GM21526 (cell line): ENCODE results near the gene PRR12.
"Not testable (repeated sequence)": the region's sequence is repeated elsewhere in the genome, so short reads cannot be mapped to it uniquely, and the experiment has no call there.

Experiments used
- ATAC-seq: cut with Tn5 transposase; IDR thresholded peaks from one replicate; pipeline ENCODE4 v1.9.1; 2021; ENCODE audit warnings: moderate library complexity; ENCODE audit not compliant: unreplicated experiment, low FRiP score

PRR12 gene

DNA sequence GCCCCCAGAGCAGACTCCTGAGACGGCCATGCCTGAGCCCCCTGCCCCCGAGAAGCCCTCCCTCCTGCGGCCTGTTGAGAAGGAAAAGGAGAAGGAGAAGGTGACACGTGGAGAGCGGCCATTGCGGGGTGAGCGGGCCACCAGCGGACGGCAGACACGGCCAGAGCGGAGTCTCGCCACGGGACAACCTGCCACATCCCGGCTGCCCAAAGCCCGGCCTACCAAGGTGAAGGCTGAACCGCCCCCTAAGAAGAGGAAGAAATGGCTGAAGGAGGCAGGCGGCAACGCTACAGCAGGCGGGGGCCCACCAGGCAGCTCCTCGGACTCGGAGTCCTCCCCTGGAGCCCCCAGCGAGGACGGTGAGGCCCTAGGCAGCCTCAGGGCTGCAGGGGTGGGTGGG is 24.9 kb downstream of the PRR12 start:
- ATAC-seq, result no peak

DNA sequence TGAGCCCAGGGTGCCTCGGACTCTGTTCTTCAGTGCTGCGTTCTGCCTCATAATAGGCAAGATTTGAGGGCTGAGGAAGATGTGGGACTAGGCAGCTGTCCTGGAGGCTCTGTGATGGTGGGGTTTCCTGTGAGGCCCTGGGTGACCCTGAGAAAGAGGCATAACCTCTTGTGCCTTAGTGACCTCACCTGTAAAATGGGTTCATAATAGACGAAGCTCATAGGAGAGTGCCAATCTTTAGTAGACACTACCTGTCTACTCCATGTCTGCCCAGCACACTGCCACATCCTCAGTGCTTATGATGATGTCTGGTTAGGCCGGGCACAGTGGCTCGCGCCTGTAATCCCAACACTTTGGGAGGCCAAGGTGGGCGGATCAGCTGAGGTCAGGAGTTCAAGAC is 25.6 kb downstream of the PRR12 start:
- ATAC-seq, result no peak

DNA sequence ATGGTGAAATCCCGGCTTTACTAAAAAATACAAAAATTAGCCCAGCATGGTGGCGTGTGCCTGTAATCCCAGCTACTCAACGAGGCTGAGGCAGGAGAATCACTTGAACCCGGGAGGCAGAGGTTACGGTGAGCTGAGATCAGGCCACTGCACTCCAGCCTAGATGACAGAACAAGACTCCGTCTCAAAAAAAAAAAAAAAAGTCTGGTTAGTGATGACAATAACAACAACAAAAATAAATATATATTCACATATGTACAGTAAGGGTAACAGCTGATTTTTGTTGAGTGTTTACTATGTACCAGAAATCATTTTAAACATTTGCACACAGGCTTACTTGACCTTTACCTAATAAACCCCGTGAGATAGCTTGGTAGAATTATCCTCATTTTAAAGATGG is 26.0 kb downstream of the PRR12 start:
- no peak for ATAC-seq

DNA sequence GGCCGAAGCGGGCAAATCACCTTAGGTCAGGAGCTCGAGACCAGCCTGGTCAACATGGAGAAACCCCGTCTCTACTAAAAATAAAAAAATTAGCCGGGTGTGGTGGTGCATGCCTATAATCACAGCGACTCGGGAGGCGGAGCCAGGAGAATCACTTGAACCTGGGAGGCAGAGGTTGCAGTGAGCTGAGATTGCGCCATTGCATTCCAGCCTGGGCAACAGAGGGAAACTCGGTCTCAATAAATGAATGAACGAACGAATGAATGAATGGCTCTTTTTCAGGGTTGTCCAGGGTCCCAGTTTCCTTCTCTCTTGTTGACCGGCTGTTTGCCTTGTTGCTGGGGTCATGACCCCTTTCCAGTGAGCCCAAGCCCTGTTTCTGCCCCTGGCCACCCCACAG is 26.9 kb downstream of the PRR12 start:
- ATAC-seq, result not testable (repeated sequence)

DNA sequence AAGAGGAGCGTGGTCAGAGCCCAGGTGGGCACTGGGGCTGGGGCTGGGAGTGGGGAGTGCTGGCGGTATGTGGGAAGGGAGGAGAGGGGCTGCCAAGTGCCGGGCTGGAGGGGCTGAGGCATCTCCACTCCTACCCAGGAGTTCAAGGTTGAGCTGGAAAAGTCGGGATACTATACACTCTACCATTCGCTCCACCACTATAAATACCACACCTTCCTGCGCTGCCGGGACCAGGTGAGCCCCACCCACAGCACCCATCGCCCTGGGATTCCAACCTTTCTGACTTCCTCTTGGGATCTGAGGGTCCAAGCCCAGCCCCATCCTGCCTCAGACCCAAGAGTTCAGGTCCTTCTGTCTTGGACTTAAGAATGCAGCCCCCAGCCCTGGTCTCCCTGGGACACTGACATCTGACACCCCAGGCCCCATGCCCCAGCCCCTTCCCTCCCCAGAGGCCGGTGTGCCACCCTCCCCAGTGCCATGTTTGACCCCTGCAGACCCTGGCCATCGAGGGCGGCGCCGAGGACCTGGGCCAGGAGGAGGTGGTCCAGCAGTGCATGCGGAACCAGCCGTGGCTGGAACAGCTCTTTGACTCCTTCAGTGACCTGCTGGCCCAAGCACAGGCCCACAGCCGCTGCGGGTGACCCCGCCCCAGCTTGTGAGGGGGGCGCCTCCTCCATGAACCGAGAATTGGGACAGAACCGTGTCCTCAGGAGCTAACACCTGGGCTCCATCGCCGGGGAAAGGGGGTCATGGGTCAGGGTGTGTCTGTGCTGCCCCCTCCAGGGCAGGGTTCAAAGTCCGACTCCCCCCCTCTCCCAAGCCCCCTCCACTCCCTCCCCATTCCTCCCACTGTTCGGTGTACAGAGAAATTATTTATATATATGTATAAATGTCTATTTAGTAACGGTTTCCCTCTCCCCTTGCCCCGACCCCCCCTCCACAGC is 34.3 kb downstream of the PRR12 start:
- ATAC-seq, result no peak

DNA sequence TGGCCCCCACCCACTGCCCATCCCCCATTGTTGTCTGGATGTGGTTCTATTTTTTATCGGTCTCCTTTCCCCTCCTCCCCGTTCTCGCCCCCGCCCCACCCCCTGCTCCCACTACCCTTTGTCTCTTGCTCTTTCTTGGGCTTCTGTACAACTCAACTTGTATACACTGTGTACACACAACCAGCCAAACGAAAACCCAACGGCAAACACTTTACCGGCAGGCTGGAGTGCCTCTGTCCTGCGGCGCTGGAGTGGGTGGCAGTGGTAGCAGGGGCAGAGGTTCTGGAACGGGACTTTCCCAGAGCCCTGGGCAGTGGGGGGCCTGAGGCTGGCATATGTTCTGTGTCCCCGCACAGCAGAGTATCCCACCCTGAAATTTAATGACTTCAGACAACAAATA is 35.2 kb downstream of the PRR12 start:
- no peak for ATAC-seq

DNA sequence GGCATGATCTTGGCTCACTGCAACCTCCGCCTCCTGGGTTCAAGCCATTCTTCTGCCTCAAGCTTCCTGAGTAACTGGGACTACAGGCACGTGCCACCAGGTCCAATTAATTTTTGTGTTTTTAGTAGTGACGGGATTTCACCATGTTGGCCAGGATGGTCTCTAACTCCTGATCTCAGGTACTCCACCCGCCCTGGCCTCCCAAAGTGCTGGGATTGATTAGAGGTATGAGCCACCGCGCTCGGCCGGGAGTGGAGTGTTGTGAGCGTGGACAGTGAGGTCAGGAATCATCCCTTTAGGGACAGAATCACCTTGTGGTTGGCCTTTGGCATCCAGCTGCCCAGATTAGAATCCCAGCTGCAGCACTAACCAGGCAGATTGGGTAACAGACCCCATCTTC is 38.7 kb downstream of the PRR12 start:
- ATAC-seq, result no peak

DNA sequence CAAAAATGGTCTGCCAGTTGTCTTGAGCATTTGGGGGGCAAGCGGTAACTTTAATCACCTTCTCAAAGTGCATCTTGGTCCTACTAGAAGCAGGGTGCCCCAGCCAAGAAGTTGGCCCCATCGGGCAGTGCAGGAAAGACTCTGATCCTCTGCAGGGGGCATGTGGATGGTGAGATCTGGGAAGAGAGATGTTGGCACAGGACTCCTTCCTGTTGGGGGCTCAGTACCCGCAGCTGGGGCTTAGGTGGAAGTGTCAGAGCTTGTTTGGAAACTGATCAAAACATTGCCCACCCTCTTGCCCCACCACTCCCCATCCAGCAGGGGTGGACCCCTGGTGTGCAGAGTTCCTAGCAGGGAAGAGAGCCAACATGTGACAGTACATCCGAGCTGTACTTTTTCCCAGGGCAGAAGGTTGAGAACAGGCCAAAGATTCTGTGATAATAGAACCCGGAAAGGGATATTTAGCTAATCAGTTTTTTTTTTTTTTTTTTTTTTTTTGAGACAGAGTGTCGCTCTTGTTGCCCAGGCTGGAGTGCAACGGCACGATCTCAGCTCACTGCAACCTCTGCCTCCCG is 40.1 kb downstream of the PRR12 start:
- ATAC-seq, result no peak

DNA sequence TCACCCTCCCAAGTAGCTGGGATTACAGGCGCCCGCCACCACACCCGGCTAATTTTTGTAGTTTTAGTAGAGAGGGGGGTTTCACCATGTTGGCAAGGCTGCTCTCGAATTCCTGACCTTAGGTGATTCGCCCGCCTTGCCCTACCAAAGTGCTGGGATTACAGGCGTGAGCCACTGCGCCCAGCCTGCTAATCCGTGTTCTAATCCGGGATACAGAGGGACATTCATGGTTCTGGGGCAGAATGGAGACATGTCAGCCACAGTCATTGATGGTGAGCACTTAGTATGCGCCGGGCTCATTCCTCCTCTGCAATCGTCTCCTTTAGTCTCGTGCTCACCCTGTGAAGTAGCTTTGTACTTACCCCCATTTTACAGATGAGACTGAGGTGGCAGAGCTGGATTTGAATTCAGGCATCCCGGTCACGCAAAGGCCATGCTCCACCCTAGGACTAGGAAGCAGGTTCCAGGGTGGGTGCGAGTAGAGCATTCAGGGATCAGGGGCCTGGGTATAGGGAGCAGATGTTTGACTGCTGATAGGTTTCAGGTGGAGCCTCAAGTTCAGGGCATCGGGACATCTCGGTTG is 40.7 kb downstream of the PRR12 start:
- ATAC-seq, result no peak

DNA sequence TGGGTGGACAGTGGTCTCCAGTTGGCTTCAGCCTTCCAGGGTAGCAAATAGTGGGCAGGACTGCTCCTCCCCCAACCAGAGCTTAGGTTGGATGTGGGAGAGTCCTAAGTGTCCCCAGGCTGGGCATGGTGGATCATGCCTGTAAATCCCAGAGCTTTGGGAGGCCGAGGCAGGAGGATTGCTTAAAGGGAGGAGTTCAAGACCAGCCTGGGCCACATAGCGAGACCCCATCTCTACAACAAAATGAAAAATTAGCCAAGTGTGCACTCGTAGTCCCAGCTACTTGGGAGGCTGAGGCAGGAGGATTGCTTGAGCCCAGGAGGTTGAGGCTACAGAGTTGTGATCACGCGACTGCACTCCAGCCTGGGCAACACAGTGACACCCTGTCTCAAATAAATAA is 41.6 kb downstream of the PRR12 start:
- ATAC-seq, result no peak

DNA sequence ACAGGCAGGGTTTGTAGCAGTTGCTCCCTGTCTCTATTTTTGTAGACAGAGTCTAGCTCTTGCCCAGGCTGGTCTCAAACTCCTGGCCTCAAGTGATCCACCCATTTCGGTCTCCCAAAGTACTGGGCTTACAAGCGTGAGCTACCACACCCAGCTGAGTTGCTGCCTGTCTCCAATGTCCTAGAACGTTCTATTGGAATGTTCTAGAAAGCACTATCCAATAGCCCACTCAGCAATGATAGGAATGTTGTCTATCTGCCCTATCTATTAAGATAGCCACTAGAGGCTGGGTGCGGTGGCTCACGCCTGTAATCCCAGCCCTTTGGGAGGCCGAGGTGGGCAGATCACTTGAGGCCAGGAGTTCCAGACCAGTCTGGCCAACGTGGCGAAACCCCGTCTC is 42.3 kb downstream of the PRR12 start:
- ATAC-seq, result not testable (repeated sequence)

DNA sequence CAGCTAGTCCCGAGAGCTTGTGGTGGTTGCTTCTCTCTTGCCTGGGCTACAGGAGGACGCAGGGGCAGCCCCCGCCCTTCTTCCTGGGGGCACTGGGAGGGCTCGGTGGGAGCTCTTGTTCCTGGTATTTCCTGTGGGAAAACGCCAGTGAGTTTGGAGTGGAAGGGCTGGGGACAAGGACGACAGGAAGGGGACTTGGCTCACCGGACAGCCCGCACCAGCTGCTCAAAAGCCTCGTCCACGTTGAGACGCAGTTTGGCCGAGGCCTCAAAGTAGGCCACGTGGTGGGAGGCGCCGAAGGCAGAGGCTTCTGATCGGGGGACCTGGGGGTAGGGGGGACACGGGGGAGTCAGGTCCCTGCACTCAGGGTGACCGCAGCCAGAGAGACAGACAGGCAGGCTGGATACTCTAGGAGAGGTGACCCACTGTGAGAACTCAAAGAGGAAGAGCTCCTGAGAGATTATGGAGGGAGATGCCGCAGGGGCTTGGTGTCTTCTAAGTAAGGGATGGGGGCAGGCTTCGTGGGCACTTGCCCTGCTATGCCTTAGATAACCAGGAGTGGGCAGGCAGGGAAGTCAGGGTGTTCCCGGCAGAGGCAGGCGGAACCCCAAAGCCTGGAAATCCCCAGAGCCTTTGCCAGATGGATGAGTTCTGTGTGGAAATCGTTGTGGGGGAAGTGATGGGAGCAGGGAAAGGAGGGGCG is 44.7 kb downstream of the PRR12 start:
- ATAC-seq, result no peak

DNA sequence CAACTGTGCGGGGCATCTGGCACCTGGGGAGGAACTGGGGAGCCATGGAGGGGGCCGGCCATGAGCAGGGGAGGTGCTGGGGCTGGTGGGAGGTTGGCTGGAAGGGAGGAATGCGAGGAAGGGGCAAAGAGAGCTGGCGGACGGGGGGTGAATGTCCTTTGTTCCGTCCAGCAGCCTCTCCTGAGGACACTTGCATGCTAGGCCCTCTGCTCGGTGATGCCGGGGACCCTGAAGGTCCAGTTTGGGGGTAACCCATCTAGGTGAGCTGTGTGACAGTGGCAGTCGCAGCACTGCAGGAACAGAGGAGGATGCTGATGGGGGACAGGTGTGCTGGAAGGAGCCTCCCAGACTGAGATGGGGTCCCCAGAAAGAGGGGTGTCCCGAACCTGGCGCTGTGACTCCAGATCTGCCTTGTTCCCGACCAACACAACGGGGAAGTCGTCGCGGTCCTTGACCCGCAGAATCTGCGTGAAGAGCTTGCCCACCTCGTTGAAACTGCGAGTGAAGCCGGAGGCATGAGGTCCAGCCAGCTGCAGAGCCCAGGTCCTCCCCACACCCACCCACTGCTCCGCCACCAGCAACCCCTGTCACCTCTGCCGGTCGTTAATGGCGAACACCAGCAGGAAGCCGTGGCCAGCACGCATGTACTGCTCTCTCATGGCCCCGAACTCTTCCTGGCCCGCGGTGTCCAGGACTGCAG is 45.4 kb downstream of the PRR12 start:
- no peak for ATAC-seq

DNA sequence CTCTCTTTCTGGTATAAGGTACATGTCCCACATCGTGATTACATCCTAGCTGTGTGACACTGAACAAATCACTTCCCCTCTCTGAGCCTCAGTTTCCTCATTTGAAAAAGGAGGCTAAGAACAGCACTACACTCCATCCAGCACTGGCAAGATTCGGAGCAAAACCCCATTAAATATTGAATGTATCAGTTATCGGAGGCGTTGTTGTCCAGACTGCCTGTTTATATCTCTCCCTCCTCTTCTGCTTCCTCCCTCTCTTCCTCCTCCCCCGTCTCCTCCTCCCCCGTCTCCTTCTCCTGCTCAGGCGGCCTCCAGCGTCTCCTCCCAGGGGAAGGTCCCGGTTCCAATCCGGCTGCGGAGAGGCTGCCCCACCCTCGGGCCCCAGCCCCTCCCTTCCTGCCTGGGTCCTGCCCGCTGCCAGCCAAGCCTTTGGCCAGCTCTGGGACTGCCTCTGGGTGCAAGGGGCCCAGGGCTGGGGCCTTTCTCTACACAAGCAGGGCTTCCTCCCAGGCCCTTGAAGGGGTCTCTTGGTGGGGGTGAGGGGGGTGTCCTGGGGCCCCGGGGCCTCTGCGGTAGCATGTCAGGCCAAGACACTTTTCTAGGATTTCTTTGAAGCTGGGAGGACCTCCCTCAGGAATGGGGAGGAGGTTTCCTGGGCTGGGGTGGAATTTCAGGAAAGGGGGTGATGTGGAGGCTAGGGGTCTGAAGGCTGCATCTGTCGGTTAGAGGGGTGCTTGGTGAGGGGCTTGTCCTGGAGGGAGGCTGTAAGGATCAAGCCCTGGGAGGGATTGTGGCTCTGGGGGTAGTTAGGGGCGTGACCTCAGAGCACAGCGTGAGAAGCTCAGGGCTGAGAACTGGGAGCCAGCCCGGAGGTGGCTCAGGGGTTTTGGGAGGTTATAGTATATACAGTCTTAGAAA is 47.1 kb downstream of the PRR12 start:
- ATAC-seq, result no peak

DNA sequence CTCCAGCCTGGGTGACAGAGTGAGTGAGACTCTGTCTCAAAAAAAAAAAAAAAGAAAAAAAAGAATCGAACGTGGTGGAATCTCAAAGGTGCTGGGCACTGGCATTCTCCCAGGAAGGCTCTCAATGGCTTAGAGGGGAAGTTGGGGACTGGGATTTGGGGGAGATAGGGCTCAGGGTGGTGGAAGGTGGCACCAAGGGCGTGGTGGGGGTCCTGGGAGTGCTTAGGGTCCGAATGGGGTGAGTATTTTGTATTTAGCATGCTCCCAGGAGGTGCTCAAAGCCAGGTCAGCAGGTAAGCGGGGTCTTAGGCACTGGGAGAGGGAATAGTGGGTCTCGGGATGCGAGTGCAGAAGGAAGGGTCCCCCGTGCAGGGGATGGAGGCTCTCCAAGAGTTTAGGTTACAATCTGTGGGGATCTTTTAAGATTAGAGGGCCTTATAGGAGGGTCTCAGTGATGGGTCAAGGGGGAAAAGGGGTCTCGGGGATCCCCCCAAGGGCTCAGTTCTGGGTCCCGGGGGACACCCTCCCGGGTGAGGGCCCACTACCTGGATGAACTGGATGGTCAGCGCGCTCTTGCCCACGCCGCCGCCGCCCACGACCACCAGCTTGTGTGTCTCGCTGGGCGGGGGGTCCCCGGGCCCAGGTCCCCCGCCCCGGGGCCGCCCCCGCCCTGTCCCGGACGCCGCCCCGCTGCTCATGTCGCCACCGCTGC is 48.6 kb downstream of the PRR12 start:
- ATAC-seq, result no peak

DNA sequence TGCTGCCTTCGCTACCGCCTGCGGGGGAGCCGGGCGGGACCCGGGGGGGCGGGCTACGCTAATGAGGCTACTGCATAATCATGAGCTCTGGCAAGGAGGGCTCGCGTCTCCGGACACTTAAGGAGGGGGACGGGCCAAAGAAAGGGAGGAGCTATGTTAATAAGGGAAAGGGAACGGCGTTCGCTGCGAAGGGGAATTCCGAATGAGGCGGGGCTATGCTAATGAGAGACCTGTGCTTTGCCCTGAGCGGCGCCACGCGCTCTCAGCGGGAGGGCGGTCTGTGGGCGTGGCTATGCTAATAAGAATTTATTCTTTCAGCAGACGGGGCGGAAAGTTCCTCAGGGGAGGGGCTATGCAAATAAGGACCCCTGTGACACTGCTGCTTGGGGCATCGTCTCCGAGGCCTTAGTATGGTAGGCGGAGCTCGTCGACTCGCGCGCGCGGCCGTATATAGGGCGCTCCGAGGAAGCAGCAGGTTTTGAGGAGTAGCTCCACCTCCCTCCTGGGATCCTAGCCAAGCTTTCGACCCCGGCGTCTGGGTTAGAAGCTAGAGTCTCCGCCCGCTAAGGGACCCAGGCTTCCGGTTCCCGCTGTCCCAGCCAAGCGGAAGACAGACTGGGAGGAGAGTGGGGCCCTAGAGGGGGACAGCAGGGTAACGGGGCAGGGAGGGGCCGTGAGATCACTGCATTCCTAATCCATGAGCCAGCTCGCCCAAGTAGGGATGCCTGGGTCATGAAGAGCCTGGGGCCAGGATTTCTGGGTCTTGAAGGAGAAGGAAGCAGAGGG is 49.3 kb downstream of the PRR12 start, which contains the start of gene RRAS:
RRAS (minus strand) TSS at position 31 of the 786 bp plus-strand sequence. CDS start 45 bp downstream, outside the sequence.
- ATAC-seq, result peak; percentile 52

DNA sequence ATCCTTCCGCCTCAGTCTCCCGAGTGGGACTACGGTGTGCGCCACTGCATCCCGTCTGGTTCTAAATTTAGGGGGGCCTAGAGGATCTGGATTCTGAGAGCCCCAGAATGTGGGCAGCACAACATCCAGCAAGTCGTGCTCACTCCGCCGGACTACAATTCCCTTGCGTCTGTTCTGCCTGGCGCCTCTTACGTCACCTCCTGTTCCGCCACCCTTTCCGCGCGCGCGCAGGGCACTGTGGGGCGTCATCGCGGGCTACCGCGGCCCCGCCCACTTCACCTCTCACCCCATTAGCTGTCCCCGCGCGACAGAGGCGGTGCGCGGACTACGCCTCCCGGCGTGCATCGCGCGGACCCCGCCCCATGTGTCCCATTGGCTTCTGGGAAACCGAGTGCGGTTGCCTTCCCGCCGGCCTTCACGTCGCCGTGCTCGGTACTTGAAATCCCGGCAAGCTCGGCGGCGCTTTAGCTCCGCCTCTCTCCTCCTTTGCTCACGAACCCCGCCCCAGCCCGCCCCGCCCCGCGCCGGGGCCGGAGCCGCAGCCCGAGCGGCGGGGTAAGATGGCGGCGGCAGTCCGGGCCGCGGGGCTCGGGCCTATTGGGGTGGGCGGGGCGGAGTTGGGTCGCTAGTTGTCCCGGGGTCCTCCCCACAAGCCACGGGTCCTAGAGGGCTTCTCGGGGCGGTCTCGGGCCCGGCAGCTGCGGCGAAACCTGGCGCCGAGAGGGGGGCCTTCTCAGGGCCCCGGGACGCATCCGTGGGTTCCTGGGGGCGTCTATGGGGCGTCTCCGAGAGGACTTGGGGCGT is 50.9 kb downstream of the PRR12 start, which contains the start of gene SCAF1:
SCAF1 (plus strand) TSS at position 522 of the 804 bp plus-strand sequence. CDS start 2,818 bp downstream, outside the sequence.
- ATAC-seq, result peak; percentile 47
